ENCODE results near the gene C20orf202. TPM values are rescaled to one million over a fixed set of nuclear protein-coding genes. Genes with fewer than 3 reads are reported as not detected.

C20orf202 gene
- total RNA-seq, 1 experiment from 2014 or later, result 0.22 TPM

DNA sequence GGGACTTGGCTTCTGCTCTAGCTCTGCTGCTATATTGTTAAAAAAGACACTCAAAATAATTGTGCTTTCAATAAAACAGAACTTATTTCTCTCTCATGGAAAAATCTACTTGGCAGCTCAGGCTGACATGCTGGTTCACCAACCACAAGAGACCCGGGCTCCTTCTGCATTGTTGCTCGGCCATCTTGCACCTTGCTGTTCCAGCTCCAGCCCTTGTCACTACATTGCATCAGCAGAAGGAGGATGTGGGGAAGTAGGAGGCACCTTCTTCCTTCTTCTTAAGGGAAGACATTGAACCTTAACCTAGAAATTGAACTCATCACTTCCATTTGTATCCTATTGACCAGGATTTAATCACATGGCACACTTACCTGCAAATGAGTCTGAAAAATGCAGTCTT, 6.6 kb upstream of the C20orf202 start (continued):
- no peak for TF ChIP-seq NR1H2 (CRISPR knock-in tag; IDR thresholded peaks at IDR 0.05)
- no peak for TF ChIP-seq TP53 (CRISPR knock-in tag; IDR thresholded peaks at IDR 0.05)
- TF ChIP-seq, protein P1, sequence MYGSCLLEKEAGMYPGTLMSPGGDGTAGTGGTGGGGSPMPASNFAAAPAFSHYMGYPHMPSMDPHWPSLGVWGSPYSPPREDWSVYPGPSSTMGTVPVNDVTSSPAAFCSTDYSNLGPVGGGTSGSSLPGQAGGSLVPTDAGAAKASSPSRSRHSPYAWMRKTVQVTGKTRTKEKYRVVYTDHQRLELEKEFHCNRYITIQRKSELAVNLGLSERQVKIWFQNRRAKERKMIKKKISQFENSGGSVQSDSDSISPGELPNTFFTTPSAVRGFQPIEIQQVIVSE (CRISPR knock-in tag; IDR thresholded peaks at IDR 0.05; ENCODE audit: borderline replicate concordance), result no peak

DNA sequence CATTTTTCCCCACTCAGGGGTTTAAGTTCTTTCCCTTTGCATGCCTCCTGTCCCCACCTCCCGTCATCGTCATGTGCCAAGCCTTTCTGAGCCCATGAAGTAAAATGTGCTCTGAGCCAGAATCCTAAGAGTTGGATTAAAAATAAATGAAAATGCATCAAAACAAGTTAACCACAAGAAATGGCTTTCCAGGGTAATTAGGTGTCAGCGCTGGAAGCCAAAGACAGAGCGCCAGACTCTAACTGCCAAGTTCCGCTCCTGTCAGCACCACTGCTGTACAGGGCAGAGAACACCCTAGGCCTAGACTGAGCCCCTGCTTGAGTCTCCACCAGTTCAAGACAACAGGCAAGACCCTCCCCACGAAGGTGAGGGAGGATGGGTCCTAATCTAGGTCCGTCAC, 5.5 kb upstream of the C20orf202 start:
- ATAC-seq (no peak), DNase-seq (ENCODE audit: low spot score) (no peak)
- Mint-ChIP-seq H3K4me3 (no peak overlapping the region), H3K4me1 (no peaks in the 10 kb centered on the region), H3K27me3 (ENCODE audit: low read depth) (peaks cover 23% of the 10 kb centered on the region), H3K9me3 (no peaks in the 10 kb centered on the region), H3K27ac (no peak overlapping the region), H3K36me3 (no peaks in the 10 kb centered on the region)
- TF ChIP-seq, protein P2, sequence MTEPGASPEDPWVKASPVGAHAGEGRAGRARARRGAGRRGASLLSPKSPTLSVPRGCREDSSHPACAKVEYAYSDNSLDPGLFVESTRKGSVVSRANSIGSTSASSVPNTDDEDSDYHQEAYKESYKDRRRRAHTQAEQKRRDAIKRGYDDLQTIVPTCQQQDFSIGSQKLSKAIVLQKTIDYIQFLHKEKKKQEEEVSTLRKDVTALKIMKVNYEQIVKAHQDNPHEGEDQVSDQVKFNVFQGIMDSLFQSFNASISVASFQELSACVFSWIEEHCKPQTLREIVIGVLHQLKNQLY (CRISPR knock-in tag; IDR thresholded peaks at IDR 0.05), result no peak
- no peak for TF ChIP-seq SMAD3 (CRISPR knock-in tag; IDR thresholded peaks at IDR 0.05; ENCODE audit: borderline replicate concordance)
- TF ChIP-seq NFYB (CRISPR knock-in tag; conservative IDR thresholded peaks at IDR 0.05; ENCODE audit: low read depth), result no peak
- TF ChIP-seq, protein P3, sequence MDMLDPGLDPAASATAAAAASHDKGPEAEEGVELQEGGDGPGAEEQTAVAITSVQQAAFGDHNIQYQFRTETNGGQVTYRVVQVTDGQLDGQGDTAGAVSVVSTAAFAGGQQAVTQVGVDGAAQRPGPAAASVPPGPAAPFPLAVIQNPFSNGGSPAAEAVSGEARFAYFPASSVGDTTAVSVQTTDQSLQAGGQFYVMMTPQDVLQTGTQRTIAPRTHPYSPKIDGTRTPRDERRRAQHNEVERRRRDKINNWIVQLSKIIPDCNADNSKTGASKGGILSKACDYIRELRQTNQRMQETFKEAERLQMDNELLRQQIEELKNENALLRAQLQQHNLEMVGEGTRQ (CRISPR knock-in tag; IDR thresholded peaks at IDR 0.05), result no peak
- no peak for TF ChIP-seq ZNF396 (CRISPR knock-in tag; IDR thresholded peaks at IDR 0.05; ENCODE audit: borderline replicate concordance)
- TF ChIP-seq ZNF671 (CRISPR knock-in tag; IDR thresholded peaks at IDR 0.05), result no peak
- TF ChIP-seq, protein P4, sequence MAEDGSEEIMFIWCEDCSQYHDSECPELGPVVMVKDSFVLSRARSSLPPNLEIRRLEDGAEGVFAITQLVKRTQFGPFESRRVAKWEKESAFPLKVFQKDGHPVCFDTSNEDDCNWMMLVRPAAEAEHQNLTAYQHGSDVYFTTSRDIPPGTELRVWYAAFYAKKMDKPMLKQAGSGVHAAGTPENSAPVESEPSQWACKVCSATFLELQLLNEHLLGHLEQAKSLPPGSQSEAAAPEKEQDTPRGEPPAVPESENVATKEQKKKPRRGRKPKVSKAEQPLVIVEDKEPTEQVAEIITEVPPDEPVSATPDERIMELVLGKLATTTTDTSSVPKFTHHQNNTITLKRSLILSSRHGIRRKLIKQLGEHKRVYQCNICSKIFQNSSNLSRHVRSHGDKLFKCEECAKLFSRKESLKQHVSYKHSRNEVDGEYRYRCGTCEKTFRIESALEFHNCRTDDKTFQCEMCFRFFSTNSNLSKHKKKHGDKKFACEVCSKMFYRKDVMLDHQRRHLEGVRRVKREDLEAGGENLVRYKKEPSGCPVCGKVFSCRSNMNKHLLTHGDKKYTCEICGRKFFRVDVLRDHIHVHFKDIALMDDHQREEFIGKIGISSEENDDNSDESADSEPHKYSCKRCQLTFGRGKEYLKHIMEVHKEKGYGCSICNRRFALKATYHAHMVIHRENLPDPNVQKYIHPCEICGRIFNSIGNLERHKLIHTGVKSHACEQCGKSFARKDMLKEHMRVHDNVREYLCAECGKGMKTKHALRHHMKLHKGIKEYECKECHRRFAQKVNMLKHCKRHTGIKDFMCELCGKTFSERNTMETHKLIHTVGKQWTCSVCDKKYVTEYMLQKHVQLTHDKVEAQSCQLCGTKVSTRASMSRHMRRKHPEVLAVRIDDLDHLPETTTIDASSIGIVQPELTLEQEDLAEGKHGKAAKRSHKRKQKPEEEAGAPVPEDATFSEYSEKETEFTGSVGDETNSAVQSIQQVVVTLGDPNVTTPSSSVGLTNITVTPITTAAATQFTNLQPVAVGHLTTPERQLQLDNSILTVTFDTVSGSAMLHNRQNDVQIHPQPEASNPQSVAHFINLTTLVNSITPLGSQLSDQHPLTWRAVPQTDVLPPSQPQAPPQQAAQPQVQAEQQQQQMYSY (CRISPR knock-in tag; IDR thresholded peaks at IDR 0.05), result no peak
- ChIA-PET CTCF (no interaction called here), POLR2A (no interaction called here)

DNA sequence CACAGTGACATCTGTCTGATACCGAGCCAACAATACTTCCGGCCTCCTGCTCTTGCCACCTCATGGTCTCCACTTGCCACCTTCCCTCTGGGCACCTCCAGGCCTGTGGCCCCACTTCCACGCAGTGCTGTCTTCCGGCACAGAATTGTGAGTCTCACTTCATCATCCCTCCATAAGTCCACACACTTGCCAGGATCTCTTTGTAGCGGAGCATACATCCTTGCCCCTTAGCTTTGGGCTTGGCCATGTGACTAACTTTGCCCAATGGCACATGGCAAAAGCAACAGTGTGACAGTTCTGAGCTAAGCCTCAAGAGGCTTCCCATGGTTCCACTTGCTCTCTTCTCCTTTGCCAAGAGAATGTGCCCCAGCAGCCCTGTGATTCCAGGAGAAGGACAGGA, 4.5 kb upstream of the C20orf202 start:
- peaks cover 20% of the 10 kb centered on the region for H3K27me3 Mint-ChIP-seq (ENCODE audit: low read depth)
- no peak overlapping the region for H3K4me3 Mint-ChIP-seq
- CTCF ChIA-PET, result interaction anchor here (0.7 to 1.0 kb wide), 2 partner anchors 11 to 14 kb away, joined by 3 read pairs; no protein-coding TSS in a partner anchor
- no peak overlapping the region for H3K27ac Mint-ChIP-seq
- no peaks in the 10 kb centered on the region for H3K9me3 Mint-ChIP-seq
- no peak for DNase-seq (ENCODE audit: low spot score)
- no peaks in the 10 kb centered on the region for H3K36me3 Mint-ChIP-seq
- no peak for ATAC-seq
- H3K4me1 Mint-ChIP-seq, result no peaks in the 10 kb centered on the region
- POLR2A ChIA-PET, result no interaction called here
- TF ChIP-seq ZNF263 (CRISPR knock-in tag; IDR thresholded peaks at IDR 0.05; ENCODE audit: low read depth) (no peak), FOXJ3 (CRISPR knock-in tag; IDR thresholded peaks at IDR 0.05; ENCODE audit: borderline replicate concordance) (no peak), IRF2 (CRISPR knock-in tag; IDR thresholded peaks at IDR 0.05; ENCODE audit: borderline replicate concordance, low read depth) (no peak), JAZF1 (CRISPR knock-in tag; IDR thresholded peaks at IDR 0.05) (no peak), FOXK1 (CRISPR knock-in tag; IDR thresholded peaks at IDR 0.05) (no peak)
- TF ChIP-seq, protein P5, sequence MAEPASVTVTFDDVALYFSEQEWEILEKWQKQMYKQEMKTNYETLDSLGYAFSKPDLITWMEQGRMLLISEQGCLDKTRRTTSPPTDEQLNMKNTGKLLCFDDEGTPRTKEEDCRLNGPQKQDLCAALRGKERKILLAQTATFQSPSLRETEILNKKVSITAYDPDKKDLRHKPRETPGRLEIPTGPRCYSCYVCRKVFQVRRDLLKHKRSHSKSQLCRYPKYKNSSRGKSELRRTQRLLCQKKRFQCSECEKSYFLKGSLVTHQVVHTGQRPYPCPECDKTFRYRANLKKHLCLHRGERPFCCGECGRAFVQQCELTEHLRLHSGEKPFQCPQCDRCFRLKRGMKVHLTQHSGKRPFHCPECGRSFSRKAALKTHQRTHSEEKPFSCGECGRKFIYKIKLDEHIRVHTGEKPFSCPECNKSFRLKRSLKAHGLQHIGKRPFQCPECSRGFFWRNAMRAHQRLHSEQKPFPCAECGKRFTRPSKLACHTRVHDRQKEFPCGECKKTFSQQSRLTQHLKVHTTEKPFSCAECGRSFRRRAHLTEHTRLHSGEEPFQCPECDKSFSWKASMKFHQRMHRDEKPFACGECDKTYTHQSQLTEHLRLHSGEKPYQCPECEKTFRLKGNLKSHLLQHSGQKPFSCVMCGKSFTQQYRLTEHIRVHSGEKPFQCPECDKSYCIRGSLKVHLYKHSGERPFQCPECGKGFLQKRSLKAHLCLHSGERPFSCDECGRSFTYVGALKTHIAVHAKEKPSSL (CRISPR knock-in tag; conservative IDR thresholded peaks at IDR 0.05), result no peak
- TF ChIP-seq, protein P6, sequence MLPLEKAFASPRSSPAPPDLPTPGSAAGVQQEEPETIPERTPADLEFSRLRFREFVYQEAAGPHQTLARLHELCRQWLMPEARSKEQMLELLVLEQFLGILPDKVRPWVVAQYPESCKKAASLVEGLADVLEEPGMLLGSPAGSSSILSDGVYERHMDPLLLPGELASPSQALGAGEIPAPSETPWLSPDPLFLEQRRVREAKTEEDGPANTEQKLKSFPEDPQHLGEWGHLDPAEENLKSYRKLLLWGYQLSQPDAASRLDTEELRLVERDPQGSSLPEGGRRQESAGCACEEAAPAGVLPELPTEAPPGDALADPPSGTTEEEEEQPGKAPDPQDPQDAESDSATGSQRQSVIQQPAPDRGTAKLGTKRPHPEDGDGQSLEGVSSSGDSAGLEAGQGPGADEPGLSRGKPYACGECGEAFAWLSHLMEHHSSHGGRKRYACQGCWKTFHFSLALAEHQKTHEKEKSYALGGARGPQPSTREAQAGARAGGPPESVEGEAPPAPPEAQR (CRISPR knock-in tag; IDR thresholded peaks at IDR 0.05), result no peak
- TF ChIP-seq, protein P7, sequence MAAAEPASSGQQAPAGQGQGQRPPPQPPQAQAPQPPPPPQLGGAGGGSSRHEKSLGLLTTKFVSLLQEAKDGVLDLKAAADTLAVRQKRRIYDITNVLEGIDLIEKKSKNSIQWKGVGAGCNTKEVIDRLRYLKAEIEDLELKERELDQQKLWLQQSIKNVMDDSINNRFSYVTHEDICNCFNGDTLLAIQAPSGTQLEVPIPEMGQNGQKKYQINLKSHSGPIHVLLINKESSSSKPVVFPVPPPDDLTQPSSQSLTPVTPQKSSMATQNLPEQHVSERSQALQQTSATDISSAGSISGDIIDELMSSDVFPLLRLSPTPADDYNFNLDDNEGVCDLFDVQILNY (CRISPR knock-in tag; IDR thresholded peaks at IDR 0.05), result no peak
- TF ChIP-seq, protein P8, sequence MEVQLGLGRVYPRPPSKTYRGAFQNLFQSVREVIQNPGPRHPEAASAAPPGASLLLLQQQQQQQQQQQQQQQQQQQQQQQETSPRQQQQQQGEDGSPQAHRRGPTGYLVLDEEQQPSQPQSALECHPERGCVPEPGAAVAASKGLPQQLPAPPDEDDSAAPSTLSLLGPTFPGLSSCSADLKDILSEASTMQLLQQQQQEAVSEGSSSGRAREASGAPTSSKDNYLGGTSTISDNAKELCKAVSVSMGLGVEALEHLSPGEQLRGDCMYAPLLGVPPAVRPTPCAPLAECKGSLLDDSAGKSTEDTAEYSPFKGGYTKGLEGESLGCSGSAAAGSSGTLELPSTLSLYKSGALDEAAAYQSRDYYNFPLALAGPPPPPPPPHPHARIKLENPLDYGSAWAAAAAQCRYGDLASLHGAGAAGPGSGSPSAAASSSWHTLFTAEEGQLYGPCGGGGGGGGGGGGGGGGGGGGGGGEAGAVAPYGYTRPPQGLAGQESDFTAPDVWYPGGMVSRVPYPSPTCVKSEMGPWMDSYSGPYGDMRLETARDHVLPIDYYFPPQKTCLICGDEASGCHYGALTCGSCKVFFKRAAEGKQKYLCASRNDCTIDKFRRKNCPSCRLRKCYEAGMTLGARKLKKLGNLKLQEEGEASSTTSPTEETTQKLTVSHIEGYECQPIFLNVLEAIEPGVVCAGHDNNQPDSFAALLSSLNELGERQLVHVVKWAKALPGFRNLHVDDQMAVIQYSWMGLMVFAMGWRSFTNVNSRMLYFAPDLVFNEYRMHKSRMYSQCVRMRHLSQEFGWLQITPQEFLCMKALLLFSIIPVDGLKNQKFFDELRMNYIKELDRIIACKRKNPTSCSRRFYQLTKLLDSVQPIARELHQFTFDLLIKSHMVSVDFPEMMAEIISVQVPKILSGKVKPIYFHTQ (CRISPR knock-in tag; IDR thresholded peaks at IDR 0.05), result no peak

All from WTC11 (cell line).